D341Med (cell line): ENCODE results near the gene GPAT3.

Experiments
- DNase-seq: peaks from one replicate; pipeline ENCODE4 v3.0.0; 2012; ENCODE audit warnings: low spot score

Gene GPAT3

DNA sequence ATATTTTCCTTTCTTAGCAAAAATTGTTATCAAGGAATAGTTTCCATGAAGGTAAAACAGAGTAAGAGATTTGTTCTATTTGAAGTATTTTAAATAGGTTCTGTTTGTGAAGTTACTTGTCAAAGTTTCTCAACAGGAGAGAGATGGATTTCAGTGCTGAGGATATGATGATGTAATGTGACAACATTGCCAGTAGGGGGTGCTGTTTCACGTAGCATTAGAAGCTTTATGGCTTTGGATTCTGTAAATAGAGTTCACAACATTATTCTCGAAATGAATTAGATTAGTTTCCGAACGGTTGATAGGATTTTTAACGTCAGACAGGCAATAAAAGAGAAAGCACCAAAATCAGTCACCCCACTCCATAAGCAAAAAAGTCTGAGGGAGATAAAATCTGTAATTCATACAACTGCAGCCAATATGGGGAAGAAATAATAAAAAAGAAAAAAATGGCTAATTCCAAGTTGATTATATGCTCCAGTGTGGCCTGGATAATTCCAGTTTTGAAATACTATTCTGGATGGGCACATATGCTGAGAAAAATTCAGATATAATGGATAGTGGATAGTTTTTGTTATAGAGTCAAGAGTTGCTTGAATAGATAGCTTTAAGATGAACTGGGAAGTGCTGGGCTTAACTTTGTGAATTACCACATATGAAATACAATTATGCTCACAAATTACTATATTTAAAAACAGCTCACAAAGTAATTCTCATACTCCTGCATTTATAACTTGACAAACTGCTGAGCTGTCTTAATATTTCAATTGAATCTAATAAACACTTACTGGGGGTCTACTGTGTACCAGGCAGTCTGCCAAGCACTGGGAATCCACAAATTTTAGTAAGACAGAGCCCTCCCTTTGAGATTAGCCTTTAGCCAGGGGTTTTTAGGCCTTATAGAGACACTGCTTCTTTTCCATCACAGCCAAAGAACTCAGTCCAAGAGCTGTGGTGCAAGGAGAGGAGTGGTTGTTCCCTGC lies 109.1 kb downstream of the GPAT3 start:
- peak; percentile 50 for DNase-seq

DNA sequence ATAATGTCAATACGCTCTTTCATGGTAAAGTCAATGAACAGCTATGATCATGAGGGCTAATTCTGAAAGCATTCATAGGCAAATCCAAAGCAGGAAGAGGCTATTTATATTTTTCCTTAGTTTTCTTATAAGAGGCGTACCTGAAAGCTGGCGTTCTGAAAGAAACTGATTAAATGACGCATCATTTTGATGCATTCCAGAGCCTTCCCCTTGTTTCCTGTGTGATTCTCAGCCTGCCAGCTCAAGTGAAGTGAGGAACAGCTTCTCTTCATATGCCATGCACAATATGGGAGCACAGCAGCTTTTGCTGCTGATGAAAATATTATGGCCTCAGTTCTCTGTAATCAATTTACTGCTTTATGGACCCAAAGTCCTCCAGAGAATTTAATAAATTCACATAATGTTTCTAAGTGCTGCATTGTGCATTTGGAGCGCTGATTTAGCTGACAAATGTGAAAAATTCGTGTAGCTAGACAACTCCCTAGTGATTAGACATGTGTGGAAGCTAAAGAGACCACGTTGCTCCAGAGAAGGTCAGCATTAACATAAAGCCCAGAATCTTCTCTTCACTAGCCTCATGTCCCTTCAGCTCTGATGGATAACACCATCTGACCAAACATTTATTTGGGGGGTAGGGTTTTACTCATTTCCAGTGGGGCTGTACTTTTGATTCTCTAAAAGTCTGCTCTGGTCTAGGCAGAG lies 110.8 kb downstream of the GPAT3 start:
- no peak for DNase-seq

DNA sequence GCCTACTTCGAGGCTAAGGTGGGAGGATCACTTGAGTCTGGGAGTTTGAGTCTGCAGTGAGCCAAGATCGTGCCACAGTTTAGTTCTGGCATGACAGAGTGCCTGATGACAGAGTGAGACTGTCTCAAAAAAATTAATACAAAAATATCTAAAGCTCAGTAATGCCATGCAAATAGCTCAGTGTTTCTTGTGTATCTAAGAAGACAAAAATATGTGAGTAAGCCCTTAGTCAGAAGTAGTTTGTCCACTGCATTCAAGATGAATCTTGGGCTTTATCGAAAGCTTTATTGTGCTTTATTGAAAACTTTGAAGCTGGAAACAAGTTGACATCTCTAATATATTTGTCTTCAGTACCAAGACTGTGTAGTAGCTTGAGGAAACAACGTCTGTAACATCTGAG lies 115.9 kb downstream of the GPAT3 start:
- no peak for DNase-seq
